ENCODE data around the gene CLIC3. TPM values are rescaled to one million over a fixed set of nuclear protein-coding genes. Genes with fewer than 3 reads are reported as not detected.
"Not testable (repeated sequence)": the region's sequence is repeated elsewhere in the genome, so short reads cannot be mapped to it uniquely, and the experiment has no call there.

Gene CLIC3
- polyA plus RNA-seq, 2 donors: 351 to 474 TPM

DNA sequence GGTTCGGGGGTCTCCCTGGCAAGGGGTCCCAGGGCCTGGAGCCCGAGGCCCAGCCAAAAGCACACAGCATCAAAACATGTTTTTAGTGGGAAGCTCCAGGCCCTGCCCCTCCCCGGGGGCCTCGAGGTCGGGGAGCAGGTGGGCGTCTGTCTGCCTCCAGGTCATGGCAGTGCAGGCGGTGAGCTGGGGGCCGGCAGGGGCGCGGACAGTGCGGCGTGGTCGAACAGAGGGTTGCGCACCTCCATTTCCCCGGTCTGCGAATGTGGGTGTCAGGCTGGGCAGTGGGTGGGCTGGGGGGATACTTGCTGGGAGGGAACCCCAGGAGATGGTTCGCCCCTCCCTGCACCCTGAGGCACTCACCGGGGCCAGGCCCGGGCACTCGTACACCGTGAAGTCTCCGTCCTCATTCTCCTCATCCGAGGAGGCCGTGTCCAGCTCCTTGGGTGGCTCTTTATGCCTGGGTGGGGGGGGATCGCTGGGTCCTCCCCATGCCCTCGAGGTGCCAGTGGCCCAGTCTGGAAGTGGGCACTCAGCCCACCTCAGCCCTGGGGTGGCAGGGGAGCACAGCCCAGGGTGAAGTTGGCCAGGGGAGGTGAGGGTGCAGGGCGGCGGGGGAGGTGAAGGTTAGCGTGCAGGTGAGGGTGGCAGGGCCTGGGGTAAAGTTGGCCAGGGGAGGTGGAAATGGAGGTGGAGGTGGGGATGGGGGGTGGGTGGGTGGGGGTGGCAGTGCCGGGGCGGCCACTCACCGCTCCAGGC lies 43.4 kb upstream of the CLIC3 start:
- Histone ChIP-seq H3K27me3 (ENCODE audit: control insufficient read depth in 1 of 2, insufficient read depth in 2 of 2, low read length in 2 of 2) (no peaks in the 10 kb centered on the region), H3K4me1 (ENCODE audit: control insufficient read depth in 2 of 2, insufficient read depth in 2 of 2, low read length in 1 of 2) (peaks cover 11% of the 10 kb centered on the region in 2 donors), H3K4me3 (ENCODE audit: low read depth in 1 of 2, low read length in 2 of 2) (no peak overlapping the region), H3K36me3 (ENCODE audit: control insufficient read depth in 2 of 2, insufficient read depth in 2 of 2, low read length in 1 of 2) (peaks cover 0 to 3% of the 10 kb centered on the region in 2 donors), H3K27ac (ENCODE audit: low read depth in 2 of 2, low read length in 1 of 2) (no peak overlapping the region), H3K9me3 (ENCODE audit: control insufficient read depth in 2 of 2, insufficient read depth in 1 of 2, low read depth in 1 of 2, low read length in 1 of 2) (no peaks in the 10 kb centered on the region)
- WGBS, 2 donors: 90 to 91% methylated on average over 31 to 32 of the region's 32 CpGs

DNA sequence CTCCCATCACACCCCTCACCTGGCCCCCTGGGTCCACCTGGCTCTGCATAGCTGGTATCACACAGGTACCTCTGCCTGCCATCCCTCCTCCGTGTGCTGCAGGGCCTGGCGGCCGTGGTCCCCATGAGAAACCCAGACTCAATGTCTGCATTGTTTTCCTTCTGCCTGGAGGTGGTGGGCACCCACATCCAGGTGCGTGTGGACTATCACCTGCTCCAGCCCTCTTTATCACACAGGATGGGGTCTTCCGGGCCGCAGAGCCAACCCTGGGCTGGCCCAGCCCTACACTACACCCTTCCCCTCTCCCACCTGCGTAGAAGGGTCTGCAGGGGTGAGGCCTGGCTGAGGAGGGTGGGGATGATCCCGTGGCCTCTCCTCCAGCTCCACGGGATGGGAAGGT lies 42.5 kb upstream of the CLIC3 start:
- no peaks in the 10 kb centered on the region for H3K9me3 ChIP-seq (ENCODE audit: control insufficient read depth in 2 of 2, insufficient read depth in 1 of 2, low read depth in 1 of 2, low read length in 1 of 2)
- H3K27ac ChIP-seq (ENCODE audit: low read depth in 2 of 2, low read length in 1 of 2): no peak overlapping the region
- no peaks in the 10 kb centered on the region for H3K27me3 ChIP-seq (ENCODE audit: control insufficient read depth in 1 of 2, insufficient read depth in 2 of 2, low read length in 2 of 2)
- H3K4me1 ChIP-seq (ENCODE audit: control insufficient read depth in 2 of 2, insufficient read depth in 2 of 2, low read length in 1 of 2): peaks cover 5 to 8% of the 10 kb centered on the region in 2 donors
- no peak overlapping the region for H3K4me3 ChIP-seq (ENCODE audit: low read depth in 1 of 2, low read length in 2 of 2)
- WGBS, 2 donors: 83 to 91% methylated on average over 9 of the region's 9 CpGs
- H3K36me3 ChIP-seq (ENCODE audit: control insufficient read depth in 2 of 2, insufficient read depth in 2 of 2, low read length in 1 of 2): peaks cover 0 to 3% of the 10 kb centered on the region in 2 donors

DNA sequence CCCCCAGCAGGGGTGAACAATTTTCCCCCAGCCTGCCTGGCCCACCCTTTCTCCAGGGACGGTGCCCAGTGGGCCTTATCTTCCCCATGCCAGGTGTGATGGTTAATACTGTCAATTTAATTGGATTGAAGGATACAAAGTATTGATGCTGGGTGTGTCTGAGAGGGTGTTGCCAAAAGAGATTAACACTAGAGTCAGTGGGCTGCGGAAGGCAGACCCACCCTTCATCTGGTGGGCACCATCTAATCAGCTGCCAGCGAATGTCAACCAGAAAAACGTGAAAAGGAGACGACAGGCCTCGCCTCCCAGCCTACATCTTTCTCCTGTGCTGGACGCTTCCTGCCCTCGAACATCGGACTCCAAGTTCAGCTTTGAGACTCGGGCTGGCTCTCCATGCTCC lies 41.1 kb upstream of the CLIC3 start:
- 82 to 84% methylated on average over 10 of the region's 10 CpGs for WGBS, 2 donors
- H3K27ac ChIP-seq (ENCODE audit: low read depth in 2 of 2, low read length in 1 of 2): no peak overlapping the region
- H3K36me3 ChIP-seq (ENCODE audit: control insufficient read depth in 2 of 2, insufficient read depth in 2 of 2, low read length in 1 of 2): peaks cover 0 to 3% of the 10 kb centered on the region in 2 donors
- no peak overlapping the region for H3K4me3 ChIP-seq (ENCODE audit: low read depth in 1 of 2, low read length in 2 of 2)
- H3K27me3 ChIP-seq (ENCODE audit: control insufficient read depth in 1 of 2, insufficient read depth in 2 of 2, low read length in 2 of 2): no peaks in the 10 kb centered on the region
- no peaks in the 10 kb centered on the region for H3K9me3 ChIP-seq (ENCODE audit: control insufficient read depth in 2 of 2, insufficient read depth in 1 of 2, low read depth in 1 of 2, low read length in 1 of 2)
- H3K4me1 ChIP-seq (ENCODE audit: control insufficient read depth in 2 of 2, insufficient read depth in 2 of 2, low read length in 1 of 2): peaks cover 3 to 8% of the 10 kb centered on the region in 2 donors

DNA sequence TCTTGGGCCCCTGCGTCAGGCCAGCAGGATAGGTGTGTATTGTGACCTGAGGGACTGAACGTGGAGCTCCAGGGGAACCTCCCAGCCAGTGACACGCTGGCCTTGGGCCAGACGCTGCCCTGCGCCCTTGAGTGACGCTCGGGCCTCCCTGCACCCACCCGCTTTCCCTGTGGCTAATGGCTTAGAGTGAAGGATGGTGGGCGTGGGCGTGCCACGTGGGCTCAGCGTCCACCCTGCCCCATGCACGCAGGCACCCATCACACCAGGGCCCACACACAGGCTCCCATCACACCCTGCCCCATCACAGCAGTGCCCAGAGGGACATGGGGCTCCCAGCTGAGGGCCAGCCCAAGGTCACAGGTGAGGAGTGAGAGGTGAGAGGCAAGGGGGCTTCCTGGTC lies 40.7 kb upstream of the CLIC3 start:
- WGBS, 2 donors: 58 to 63% methylated on average over 13 of the region's 13 CpGs
- Histone ChIP-seq H3K4me1 (ENCODE audit: control insufficient read depth in 2 of 2, insufficient read depth in 2 of 2, low read length in 1 of 2) (peaks cover 3 to 8% of the 10 kb centered on the region in 2 donors), H3K27ac (ENCODE audit: low read depth in 2 of 2, low read length in 1 of 2) (no peak overlapping the region), H3K9me3 (ENCODE audit: control insufficient read depth in 2 of 2, insufficient read depth in 1 of 2, low read depth in 1 of 2, low read length in 1 of 2) (no peaks in the 10 kb centered on the region), H3K27me3 (ENCODE audit: control insufficient read depth in 1 of 2, insufficient read depth in 2 of 2, low read length in 2 of 2) (no peaks in the 10 kb centered on the region), H3K4me3 (ENCODE audit: low read depth in 1 of 2, low read length in 2 of 2) (no peak overlapping the region), H3K36me3 (ENCODE audit: control insufficient read depth in 2 of 2, insufficient read depth in 2 of 2, low read length in 1 of 2) (peaks cover 0 to 3% of the 10 kb centered on the region in 2 donors)

DNA sequence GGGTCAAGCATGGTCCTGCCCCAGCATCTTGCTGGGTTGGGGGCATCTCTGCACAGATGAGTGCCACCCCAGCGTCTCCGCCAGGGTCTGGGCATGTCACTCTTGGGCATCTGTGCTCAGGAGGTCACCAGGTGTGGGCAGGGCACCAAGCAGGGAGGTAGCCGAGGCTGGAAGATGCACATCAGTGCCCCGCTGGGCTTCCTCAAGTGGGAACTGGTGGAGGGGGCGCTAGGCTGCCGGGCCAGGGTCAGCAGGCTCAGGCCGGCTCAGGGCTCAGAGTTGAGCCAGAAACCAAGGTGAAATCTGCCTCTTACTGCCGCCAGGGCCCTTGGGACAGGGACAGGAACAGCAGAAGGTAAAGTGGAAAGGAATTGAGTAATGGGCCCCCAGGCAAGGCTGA lies 39.6 kb upstream of the CLIC3 start:
- Histone ChIP-seq H3K36me3 (ENCODE audit: control insufficient read depth in 2 of 2, insufficient read depth in 2 of 2, low read length in 1 of 2) (peaks cover 0 to 3% of the 10 kb centered on the region in 2 donors), H3K27me3 (ENCODE audit: control insufficient read depth in 1 of 2, insufficient read depth in 2 of 2, low read length in 2 of 2) (no peaks in the 10 kb centered on the region), H3K4me3 (ENCODE audit: low read depth in 1 of 2, low read length in 2 of 2) (no peak overlapping the region), H3K27ac (ENCODE audit: low read depth in 2 of 2, low read length in 1 of 2) (no peak overlapping the region), H3K9me3 (ENCODE audit: control insufficient read depth in 2 of 2, insufficient read depth in 1 of 2, low read depth in 1 of 2, low read length in 1 of 2) (no peaks in the 10 kb centered on the region), H3K4me1 (ENCODE audit: control insufficient read depth in 2 of 2, insufficient read depth in 2 of 2, low read length in 1 of 2) (peaks cover 3 to 6% of the 10 kb centered on the region in 2 donors)
- WGBS, 2 donors: 73% methylated on average over 8 of the region's 8 CpGs

DNA sequence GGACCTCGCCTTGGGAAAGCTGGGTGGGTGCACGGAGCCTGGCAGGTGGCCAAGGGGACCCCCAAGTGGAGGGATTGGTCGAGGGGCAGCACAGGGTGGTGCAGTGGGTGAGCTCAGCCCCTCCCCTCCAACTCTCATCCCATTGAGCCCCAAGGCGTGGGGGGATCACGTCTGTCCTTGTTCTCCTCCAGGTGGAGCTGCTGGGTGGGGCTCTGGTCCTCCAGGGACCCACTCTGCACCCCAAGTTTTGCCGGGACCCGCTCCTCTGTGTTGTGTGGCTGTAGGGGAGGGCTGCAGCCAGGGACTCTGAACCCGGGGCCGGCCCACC lies 39.1 kb upstream of the CLIC3 start:
- no peaks in the 10 kb centered on the region for H3K27me3 ChIP-seq (ENCODE audit: control insufficient read depth in 1 of 2, insufficient read depth in 2 of 2, low read length in 2 of 2)
- no peak overlapping the region for H3K27ac ChIP-seq (ENCODE audit: low read depth in 2 of 2, low read length in 1 of 2)
- H3K36me3 ChIP-seq (ENCODE audit: control insufficient read depth in 2 of 2, insufficient read depth in 2 of 2, low read length in 1 of 2): peaks cover 0 to under 1% of the 10 kb centered on the region in 2 donors
- no peak overlapping the region for H3K4me3 ChIP-seq (ENCODE audit: low read depth in 1 of 2, low read length in 2 of 2)
- H3K4me1 ChIP-seq (ENCODE audit: control insufficient read depth in 2 of 2, insufficient read depth in 2 of 2, low read length in 1 of 2): peaks cover 3 to 6% of the 10 kb centered on the region in 2 donors
- no peaks in the 10 kb centered on the region for H3K9me3 ChIP-seq (ENCODE audit: control insufficient read depth in 2 of 2, insufficient read depth in 1 of 2, low read depth in 1 of 2, low read length in 1 of 2)
- WGBS, 2 donors: 22 to 27% methylated on average over 9 of the region's 9 CpGs

DNA sequence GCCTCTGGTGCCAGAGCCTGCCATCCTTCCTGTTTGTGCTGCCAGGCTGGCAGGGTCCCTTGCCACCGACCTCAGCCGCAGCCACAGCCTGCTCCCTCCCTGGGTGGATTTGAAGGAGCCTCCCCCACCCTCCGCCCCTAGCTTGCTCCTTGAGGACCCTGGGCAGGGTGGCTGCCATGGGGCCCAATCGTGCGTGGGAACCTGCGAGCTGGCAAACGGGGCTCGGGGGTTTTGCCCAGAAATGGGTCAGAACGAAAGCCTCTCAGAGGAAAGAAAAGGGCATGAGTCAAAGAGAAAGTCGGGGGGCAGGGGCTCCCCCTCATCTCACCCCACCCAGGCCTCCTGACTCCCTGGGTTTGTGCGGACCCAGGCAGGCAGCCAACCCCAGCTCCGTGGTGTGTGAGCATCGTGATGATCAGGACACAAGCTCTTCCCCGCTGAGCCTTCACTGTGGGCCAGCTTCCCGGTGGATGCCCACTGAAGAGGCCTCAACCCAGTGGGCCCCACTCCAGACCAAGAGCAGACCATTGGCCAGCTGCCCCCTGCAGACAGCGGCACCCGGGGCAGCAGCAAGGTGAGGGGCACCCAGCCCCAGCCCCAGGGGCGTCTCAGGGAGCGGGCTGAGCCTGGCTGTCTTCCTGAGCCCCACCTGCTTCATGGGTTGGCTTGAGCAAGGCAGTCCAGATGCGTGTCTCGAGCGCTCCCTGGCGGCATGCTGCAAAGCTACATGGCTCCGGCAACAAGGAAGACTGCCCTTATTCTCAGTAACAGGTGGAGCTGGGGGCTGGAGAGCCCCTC lies 38.5 kb upstream of the CLIC3 start:
- Histone ChIP-seq H3K27me3 (ENCODE audit: control insufficient read depth in 1 of 2, insufficient read depth in 2 of 2, low read length in 2 of 2) (no peaks in the 10 kb centered on the region), H3K36me3 (ENCODE audit: control insufficient read depth in 2 of 2, insufficient read depth in 2 of 2, low read length in 1 of 2) (no peaks in the 10 kb centered on the region), H3K4me3 (ENCODE audit: low read depth in 1 of 2, low read length in 2 of 2) (no peak overlapping the region), H3K4me1 (ENCODE audit: control insufficient read depth in 2 of 2, insufficient read depth in 2 of 2, low read length in 1 of 2) (peaks cover 3 to 6% of the 10 kb centered on the region in 2 donors), H3K27ac (ENCODE audit: low read depth in 2 of 2, low read length in 1 of 2) (peak overlapping the region in 1 of 2 donors; percentile 56), H3K9me3 (ENCODE audit: control insufficient read depth in 2 of 2, insufficient read depth in 1 of 2, low read depth in 1 of 2, low read length in 1 of 2) (no peaks in the 10 kb centered on the region)
- WGBS, 2 donors: 10 to 13% methylated on average over 24 of the region's 24 CpGs

DNA sequence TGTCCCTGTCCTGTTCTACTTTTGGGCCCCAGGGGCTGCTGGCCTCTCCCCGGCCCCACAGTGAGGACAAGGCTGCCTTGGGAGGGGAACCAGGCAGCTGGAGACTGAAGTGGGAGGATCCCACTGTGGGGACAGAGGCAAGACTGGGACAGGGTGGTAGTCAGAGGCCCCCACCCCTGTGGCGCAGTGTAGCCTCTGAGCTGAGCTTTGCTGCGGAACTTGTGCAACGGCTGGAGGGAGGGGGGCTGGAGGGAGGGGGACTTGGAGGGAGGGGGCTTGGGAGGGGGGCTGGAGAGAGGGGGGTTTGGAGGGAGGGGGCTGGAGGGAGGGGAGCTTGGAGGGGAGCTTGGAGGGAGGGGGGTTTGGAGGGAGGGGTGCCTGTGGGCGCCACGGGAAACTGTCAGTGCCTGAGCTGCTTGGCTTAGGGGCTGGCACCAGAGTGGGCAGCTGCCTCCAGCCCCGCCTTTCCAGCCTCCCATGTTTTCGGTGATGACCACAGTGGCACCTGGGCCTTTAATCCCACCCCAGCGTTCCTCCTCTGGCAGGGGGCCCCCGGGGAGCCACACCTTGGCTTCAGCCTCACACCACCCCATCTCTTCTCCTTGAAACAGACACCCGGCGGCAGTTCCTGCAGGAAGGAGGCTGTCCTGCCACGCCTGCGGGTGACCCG lies 37.8 kb upstream of the CLIC3 start:
- 27 to 33% methylated on average over 15 of the region's 15 CpGs for WGBS, 2 donors
- H3K4me1 ChIP-seq (ENCODE audit: control insufficient read depth in 2 of 2, insufficient read depth in 2 of 2, low read length in 1 of 2): peaks cover 5 to 6% of the 10 kb centered on the region in 2 donors
- no peaks in the 10 kb centered on the region for H3K36me3 ChIP-seq (ENCODE audit: control insufficient read depth in 2 of 2, insufficient read depth in 2 of 2, low read length in 1 of 2)
- H3K27me3 ChIP-seq (ENCODE audit: control insufficient read depth in 1 of 2, insufficient read depth in 2 of 2, low read length in 2 of 2): no peaks in the 10 kb centered on the region
- no peak overlapping the region for H3K4me3 ChIP-seq (ENCODE audit: low read depth in 1 of 2, low read length in 2 of 2)
- H3K27ac ChIP-seq (ENCODE audit: low read depth in 2 of 2, low read length in 1 of 2): peak overlapping the region in 1 of 2 donors; percentile 0
- no peaks in the 10 kb centered on the region for H3K9me3 ChIP-seq (ENCODE audit: control insufficient read depth in 2 of 2, insufficient read depth in 1 of 2, low read depth in 1 of 2, low read length in 1 of 2)

DNA sequence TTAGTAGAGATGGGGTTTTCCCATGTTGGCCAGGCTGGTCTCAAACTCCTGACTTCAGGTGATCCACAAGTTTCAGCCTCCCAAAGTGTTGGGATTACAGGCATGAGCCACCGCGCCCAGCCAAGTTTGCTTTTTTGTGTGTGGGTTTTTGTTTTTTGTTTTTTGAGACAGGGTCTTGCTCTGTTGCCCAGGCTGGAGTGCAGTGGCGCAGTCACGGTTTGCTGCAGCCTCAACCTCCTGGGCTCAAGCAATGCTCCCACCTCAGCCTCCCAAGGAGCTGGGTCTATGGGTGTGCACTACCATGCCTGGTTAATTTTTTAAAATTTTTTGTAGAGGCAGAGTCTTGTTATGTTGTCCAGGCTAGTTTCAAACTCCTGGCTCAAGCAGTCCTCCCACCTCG lies 37.1 kb upstream of the CLIC3 start:
- 86 to 94% methylated on average over 5 of the region's 5 CpGs for WGBS, 2 donors
- H3K9me3 ChIP-seq (ENCODE audit: control insufficient read depth in 2 of 2, insufficient read depth in 1 of 2, low read depth in 1 of 2, low read length in 1 of 2); H3K27ac ChIP-seq (ENCODE audit: low read depth in 2 of 2, low read length in 1 of 2); H3K4me3 ChIP-seq (ENCODE audit: low read depth in 1 of 2, low read length in 2 of 2); H3K4me1 ChIP-seq (ENCODE audit: control insufficient read depth in 2 of 2, insufficient read depth in 2 of 2, low read length in 1 of 2); H3K27me3 ChIP-seq (ENCODE audit: control insufficient read depth in 1 of 2, insufficient read depth in 2 of 2, low read length in 2 of 2); H3K36me3 ChIP-seq (ENCODE audit: control insufficient read depth in 2 of 2, insufficient read depth in 2 of 2, low read length in 1 of 2): not testable (repeated sequence)

All from esophagus (tissue), 2 donors.